GM13976 (cell line): ENCODE measurements around the gene KCNG2.
"Not testable (repeated sequence)": the region's sequence is repeated elsewhere in the genome, so short reads cannot be mapped to it uniquely, and the experiment has no call there.

Source experiments
- DNase-seq: peaks from one replicate; pipeline ENCODE4 v3.0.0; 2012; ENCODE audit warnings: low spot score
- CTCF ChIP-seq: IDR thresholded peaks from 2 replicates; pipeline ENCODE4 v1.5.1; 2012; ENCODE audit warnings: borderline replicate concordance, mild to moderate bottlenecking; ENCODE audit not compliant: insufficient read depth; ENCODE audit errors: extremely low read depth, missing control alignments, control extremely low read depth
- in situ Hi-C: fragments of 300-500 bp; cut with MboI; formaldehyde crosslinking; loops from one replicate; pipeline ENCODE4 v1.12.0; 2022; ENCODE audit warnings: low sequenced_read_pairs, mixed read lengths, inconsistent platforms; ENCODE audit not compliant: unreplicated experiment

KCNG2 gene

DNA sequence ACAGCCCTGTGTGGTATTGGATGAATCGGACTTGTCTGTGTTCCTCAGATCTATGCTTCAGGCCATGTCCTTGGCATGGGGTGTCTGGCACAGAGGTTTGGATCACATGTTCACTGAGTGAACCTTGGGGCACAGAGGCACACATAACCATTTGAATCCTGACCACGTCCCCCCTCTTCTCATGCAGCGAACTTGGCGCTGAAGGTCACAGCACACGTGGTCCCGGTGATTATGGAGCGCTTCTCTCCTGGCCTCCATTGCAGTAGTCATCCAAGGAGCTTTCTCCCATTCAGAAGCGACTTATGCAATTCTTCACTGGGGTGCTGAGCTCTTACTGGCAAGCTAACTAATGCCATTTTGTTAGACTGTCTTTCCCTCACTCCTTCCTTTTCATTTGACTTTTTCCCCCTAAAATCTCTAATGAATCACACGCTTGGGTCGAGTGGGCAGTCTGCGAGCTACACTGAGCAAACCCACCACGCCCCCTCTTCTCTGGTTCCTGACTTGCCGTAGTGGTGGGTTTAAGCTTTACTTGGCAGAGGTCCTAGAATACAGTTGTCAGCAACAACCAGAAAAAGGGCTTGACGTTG, 59.4 kb downstream of the KCNG2 start:
- in situ Hi-C loops: no loop called here
- no peak for TF ChIP-seq CTCF
- no peak for DNase-seq

DNA sequence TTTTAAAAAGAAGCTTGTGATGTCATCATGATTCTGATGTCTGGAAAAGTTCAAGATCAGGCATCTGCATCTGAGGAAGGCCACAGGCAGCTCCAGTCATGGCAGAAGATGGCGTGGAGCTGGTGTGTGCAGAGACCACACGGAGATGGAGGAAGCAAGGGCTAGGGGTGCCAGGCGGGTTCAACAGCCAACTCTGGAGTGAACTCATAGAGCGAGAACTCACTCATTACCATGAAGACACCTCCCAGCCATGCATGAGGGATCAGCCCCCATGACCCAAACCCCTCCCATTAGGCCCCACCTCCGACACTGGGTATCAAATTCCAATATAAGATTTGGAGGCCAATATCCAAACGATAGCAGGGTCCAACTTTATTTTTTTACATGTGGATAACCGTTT, 61.6 kb downstream of the KCNG2 start:
- in situ Hi-C loops: no loop called here
- DNase-seq: no peak
- TF ChIP-seq CTCF: no peak

DNA sequence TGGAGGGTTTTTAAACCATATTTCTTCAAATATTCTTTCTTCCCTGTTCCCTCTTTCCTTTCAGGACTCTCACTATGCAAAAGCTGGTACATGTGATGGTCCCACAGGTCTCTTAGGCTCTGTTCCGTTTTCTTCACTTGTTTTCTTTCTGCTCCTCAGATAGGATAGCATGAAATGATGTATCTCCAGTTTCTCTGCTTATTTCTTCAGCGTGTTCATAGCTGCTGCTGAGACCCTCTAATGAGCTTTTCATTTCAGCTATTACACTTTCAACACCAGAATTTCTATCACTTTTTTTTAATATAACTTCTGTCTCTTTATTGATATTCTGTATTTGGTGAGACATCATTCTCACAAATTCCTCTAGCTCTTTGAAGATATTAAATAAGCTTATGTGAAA, 63.9 kb downstream of the KCNG2 start:
- DNase-seq: no peak

DNA sequence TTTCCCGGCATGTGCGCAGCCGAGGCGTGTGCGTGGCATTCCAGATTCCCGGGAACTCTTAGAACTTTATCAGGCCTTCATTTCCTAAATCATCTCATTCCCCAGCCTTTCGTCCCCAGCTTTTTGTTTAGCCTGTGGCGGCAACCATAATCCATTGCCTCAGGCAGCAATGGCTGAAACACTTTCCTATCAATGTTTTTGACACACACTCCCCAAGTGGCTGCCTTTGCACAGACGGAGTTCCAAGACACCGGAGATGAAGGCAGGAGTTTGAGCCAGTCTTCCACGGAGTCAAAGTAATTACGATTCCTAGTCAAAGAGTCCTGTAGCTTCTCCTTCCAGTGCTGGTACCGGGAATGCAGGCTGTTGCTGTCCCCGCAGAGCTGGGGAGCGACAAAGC, 64.8 kb downstream of the KCNG2 start:
- no peak for TF ChIP-seq CTCF
- DNase-seq: no peak
- in situ Hi-C loops: no loop called here

More for the DNA sequence above, 63.9 kb downstream of the KCNG2 start:
- no peak for TF ChIP-seq CTCF
- in situ Hi-C loops: no loop called here

DNA sequence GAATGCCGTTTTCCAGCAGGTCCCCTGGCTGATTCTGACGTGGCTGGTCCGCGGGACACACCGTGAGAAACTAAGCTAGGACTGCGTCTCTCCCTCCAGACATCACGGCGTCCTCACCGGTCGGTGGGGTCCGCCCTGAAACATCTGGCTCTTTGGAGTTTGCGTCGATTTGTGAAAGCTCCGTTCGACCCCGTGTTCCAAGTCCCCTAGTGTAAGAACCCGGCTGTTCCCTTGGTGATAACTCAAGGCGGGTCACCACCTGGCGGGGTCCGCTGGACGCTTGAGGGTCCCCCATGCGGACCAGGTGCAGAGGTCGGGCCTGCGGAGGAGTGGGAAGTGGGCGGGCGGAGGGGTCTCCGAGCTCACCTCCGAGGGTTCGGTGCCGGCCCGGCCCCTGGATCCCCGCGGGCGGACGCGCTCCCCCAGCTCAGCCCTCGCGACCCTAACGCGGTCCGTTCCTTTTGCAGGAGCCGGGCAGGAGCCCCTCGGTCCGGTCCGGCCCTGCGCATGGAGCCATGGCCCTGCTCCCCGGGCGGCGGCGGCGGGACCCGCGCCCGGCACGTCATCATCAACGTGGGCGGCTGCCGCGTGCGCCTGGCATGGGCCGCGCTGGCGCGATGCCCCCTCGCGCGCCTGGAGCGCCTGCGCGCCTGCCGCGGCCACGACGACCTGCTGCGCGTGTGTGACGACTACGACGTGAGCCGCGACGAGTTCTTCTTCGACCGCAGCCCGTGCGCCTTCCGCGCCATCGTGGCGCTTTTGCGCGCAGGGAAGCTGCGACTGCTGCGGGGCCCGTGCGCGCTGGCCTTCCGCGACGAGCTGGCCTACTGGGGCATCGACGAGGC, 65.6 kb downstream of the KCNG2 start:
- DNase-seq: no peak

DNA sequence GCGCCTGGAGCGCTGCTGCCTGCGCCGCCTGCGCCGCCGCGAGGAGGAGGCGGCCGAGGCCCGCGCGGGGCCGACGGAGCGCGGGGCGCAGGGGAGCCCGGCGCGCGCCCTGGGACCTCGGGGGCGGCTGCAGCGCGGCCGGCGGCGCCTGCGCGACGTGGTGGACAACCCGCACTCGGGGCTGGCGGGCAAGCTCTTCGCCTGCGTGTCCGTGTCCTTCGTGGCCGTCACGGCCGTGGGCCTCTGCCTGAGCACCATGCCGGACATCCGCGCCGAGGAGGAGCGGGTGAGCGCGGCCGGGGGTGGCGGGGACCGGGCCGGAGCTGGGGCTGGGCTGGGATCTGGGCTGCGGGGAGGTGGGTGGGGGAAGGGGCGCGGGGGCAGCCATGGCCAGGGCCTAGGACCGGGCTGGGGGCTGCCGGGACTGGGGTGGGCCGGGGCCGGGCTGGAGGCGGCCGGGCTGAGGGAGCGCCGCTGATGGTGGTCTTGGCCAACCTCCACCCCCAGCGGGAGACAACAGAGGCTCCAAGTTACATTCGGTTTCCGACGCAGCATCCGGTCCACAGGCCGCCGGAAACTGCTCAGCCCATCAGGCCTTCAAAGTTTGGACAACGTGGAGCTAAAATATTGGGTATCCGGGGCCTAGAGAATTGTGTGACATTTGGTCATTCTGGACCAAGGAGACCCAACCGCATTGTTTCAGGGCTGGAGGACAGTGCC, 66.4 kb downstream of the KCNG2 start:
- no peak for TF ChIP-seq CTCF
- in situ Hi-C loops: no loop called here
- DNase-seq: no peak

More for the DNA sequence above, 65.6 kb downstream of the KCNG2 start:
- in situ Hi-C loops: no loop called here
- TF ChIP-seq CTCF: no peak

DNA sequence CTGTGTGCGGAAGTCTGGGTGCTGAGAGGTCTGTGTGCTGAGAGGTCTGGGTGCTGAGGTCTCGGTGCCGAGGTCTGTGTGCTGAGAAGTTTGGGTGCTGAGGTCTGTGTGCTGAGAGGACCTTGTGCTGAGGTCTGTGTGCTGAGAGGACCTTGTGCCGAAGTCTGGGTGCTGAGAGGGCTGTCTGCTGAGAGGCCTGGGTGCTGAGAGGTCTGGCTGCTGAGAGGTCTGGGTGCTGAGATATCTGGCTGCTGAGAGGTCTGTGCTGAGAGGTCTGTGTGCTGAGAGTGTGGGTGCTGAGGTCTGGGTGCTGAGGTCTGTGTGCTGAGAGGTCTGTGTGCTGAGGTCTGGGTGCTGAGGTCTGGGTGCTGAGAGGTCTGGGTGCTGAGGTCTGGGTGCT, 67.2 kb downstream of the KCNG2 start:
- in situ Hi-C loops: not testable (repeated sequence)

GRCh38 chr18:79865951-79866350, 68.2 kb downstream of the KCNG2 start:
- DNase-seq, in situ Hi-C loops: not testable (repeated sequence)

More for the DNA sequence above, 67.2 kb downstream of the KCNG2 start:
- DNase-seq: not testable (repeated sequence)
